ENCODE data around the gene SRP68.

The SRP68 gene

GRCh38 chr17:75996665-75997590, 75.4 kb downstream of the SRP68 start:
- peak in 1 of 2 donors; percentile 25 for DNase-seq

GRCh38 chr17:75995385-75995925, 76.9 kb downstream of the SRP68 start:
- DNase-seq, result no peak

GRCh38 chr17:75994802-75995370, 77.4 kb downstream of the SRP68 start:
- DNase-seq, result no peak

- DNase-seq, result no peak
Observed at GRCh38 chr17:75991396-75991795, 80.9 kb downstream of the SRP68 start.
